OCI-LY1 (cell line): Measurements from ENCODE around the gene PGAP6.

Source experiments
- EZH2 ChIP-seq: fragments of 200-600 bp; sonication (generic), shearing (Covaris generic); IDR thresholded peaks from 2 replicates; pipeline ENCODE4 v1.8.0; 2017; ENCODE audit warnings: borderline replicate concordance, mixed run types, mild to moderate bottlenecking, antibody characterized with exemption, low read length, moderate library complexity, mixed read lengths
- TF ChIP-seq, protein P1 (sequence below): fragments of 200-600 bp; sonication (generic), shearing (Covaris generic); IDR thresholded peaks from 2 replicates; pipeline ENCODE4 v1.5.1; 2017; ENCODE audit warnings: mild to moderate bottlenecking, antibody characterized with exemption, low read length, moderate library complexity, mixed read lengths

GRCh38 chr16:424033-424622 is 42.4 kb upstream of the PGAP6 start:
- no peak for TF ChIP-seq EZH2
- TF ChIP-seq, protein P1, sequence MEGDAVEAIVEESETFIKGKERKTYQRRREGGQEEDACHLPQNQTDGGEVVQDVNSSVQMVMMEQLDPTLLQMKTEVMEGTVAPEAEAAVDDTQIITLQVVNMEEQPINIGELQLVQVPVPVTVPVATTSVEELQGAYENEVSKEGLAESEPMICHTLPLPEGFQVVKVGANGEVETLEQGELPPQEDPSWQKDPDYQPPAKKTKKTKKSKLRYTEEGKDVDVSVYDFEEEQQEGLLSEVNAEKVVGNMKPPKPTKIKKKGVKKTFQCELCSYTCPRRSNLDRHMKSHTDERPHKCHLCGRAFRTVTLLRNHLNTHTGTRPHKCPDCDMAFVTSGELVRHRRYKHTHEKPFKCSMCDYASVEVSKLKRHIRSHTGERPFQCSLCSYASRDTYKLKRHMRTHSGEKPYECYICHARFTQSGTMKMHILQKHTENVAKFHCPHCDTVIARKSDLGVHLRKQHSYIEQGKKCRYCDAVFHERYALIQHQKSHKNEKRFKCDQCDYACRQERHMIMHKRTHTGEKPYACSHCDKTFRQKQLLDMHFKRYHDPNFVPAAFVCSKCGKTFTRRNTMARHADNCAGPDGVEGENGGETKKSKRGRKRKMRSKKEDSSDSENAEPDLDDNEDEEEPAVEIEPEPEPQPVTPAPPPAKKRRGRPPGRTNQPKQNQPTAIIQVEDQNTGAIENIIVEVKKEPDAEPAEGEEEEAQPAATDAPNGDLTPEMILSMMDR: no peak
